Testis (tissue), 2 donors: Measurements from ENCODE around the gene YPEL3.

Experiments used
- CTCF ChIP-seq, 3 experiments: fragments of 450-650 bp in 2 of 3; fragments of 200-600 bp in 1 of 3; sonication (generic) in 1 of 3; IDR thresholded peaks; one replicate each; pipeline ENCODE4 v1.5.1; 2016 to 2019; ENCODE audit warnings: antibody characterized with exemption in 3 of 3, mild to moderate bottlenecking in 2 of 3, moderate library complexity in 1 of 3
- POLR2A ChIP-seq: fragments of 450-650 bp; IDR thresholded peaks from one replicate; pipeline ENCODE4 v1.6.1; 2017; ENCODE audit warnings: antibody characterized with exemption, mild to moderate bottlenecking, moderate library complexity

GRCh38 chr16:30070490-30070889 is 25.5 kb downstream of the YPEL3 start:
- no peak for TF ChIP-seq CTCF (IDR thresholded peaks at IDR 0.05)
- no peak for TF ChIP-seq POLR2A
